GM21723 (cell line): ENCODE results near the gene LRRC10B.

Source experiments
- ATAC-seq: cut with Tn5 transposase; IDR thresholded peaks from one replicate; pipeline ENCODE4 v1.9.1; 2021; ENCODE audit warnings: mild to moderate bottlenecking, moderate library complexity; ENCODE audit not compliant: unreplicated experiment

LRRC10B gene

DNA sequence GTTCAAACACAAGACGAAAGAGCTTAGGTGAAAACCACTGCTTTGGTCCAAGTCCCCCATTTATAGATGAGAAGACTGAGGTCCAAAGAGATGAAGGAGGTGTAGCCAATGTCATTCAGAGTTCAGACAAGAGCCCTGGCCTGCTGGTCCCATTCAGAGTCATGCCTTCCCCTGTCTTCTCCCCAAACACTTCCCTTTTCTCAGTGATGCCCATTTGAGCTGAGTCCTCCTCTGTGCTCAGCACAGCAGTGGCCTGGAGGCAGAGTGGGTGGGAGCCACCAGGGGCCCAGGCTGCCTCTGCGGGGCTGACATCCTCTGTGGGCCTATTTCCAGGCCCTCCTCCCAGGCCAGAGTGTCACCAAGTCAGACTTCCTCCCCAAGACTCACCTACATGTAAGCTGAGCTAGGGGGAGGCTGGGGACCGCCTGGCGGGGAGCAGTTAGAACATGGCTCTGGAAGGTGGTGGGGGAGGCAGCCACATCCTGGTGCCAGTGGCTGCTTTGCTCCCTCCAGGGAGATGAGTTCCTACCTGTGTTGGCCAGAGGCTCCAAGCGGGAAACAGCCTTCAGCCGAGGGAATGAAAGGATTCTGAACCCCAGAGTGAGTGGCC, 22.4 kb upstream of the LRRC10B start:
- no peak for ATAC-seq

DNA sequence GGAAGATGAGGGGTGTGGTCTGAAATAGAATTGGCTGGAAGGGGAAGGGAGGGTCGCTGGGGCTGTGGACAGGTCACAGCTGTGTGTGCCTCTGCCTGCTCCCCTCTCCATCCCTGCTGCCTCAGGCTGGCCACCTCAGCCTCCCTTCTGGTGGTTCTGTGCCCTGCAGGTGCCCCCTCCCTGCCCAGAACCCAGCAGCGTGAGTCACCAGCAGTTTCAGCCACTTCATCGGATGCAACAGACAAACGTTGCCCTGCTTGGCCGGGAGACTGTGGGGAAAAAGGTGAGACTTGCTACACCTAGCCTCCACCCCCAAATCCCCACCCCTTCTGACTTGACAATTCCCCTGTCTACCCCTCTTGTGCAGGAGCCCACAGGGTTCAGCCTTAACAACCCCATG, 21.8 kb upstream of the LRRC10B start:
- no peak for ATAC-seq

DNA sequence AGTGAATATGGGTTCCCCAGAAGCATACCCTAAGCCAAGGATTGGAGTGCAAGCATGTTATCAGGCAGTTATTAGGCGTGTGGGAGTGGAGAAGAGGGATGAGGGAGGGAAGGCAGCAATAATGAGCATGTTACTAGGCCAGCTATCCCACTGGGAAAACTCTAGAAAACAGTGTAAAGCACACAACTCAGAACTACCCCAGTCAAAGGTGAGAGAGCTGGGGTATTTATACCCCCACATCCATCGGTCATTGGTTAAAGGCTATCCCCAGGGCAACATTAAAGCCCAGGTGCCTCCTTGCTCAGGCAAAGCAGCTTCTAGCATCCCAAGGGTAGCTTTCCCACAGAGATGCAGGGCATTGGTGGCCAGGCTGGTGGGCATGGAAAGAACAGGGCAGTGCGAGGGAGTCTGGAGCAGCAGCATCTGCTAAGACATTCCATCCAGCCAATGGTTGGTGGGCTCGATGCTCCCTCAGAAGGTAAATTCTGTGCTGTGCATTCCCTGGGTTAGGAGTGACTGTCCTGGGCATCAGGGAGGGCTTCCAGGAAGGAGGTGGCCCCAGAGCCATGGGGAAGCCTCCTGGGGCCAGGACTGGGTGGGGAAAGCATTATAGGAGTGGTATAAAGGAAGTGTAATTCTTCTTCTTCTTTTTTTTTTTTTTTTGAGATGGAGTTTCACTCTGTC, 21.1 kb upstream of the LRRC10B start:
- ATAC-seq, result no peak

DNA sequence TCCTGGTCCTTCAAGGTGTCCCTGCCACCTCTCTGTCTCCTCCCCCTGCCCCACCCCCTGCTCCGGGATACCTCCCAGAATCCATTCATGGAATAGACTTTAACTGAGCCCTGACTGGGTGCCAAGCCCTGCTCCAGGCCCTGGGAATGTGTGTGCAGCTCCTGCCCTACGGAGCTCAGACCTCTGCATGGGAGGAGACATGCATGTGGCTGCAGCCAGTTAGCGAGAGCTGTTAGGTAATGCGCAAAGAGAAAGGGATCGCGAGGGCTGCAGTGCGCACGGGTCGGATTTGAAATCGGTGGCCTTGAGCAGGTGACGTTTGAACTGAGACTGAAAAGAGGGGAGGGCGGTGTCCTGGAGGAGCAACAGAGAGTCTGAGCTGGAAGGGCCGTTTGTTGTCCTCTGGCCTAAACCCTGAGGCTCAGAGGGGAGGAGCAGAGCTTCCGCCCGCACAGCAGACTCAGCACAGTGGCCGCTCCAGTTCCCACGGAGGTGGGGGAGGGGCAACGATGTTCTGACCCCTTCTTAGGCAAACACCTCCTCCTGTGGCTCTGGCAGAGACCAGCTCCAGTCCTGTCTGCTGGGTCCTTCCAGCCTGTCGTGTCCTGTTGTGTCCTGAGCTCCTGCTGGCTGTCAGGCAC, 19.8 kb upstream of the LRRC10B start:
- ATAC-seq, result no peak

DNA sequence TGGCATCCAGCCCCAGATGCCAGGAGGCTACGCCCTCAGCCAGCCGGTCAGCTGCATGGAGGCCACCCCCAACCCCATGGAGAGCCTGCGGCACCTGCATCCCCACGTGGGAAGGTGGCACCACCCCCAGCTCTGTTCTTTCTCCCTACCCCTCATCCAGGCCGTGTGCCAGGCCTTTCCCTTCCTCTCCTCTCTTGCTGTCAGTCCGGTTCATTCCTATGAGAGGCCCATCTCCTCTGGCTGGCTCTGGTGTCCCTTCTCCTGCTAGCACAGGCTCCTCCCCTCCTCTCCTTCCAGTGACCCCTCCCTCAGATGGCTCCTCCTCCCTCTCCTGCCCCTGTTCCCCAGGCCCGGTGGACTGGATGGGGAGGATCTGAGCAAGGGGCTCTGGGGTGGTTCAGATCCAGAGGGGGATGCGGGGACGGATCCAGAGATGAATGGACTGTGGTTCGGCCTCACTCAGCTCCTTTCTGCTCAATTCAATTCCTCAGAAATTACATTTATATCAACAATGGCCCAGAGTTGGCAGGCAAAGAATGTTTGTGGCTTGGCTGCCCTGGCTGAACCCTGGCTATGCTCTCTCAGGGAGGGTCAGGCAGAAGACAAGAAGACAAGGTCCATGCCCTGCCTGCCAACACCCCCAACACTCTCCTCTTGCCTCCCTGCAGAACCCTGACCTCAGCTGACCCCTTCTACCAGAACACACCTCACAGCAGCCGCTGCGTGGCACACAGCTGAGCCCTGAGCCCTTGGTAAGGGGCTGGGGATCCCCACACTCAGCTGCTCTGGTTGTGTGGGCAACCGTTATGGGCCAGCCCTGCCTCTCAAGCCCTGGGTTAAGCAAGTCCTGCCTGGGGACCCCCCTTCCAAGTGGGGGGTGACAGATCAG, 18.5 kb upstream of the LRRC10B start:
- no peak for ATAC-seq

DNA sequence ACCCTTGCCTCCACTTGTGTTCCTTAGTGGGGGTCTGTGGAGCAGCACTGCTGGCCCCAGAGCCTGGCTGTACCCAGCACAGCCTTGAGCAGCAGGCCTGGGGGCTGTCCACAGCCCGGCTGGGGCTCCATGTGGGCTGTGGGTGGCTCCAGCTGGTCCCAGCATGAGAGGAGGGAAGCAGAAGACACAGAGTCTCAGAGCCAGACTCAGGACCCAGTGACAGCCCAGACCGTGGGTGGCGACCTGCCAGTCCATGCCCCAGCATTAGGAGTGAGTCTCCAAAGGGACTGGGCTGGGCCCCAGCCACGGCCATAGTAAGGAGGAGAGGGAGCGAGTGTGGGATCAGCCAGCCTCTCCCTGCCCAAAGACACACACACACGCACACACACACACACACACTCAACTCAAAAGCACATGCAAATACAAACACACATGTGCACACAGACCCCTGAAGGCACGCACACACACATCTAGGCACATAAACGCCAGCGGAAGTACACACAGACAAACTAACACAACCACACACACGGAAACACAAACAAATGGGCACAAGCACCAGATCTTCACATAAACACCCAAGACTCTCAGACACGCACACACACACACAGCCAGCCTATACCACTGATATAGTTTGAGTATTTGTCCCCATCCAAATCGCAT, 16.7 kb upstream of the LRRC10B start:
- no peak for ATAC-seq

DNA sequence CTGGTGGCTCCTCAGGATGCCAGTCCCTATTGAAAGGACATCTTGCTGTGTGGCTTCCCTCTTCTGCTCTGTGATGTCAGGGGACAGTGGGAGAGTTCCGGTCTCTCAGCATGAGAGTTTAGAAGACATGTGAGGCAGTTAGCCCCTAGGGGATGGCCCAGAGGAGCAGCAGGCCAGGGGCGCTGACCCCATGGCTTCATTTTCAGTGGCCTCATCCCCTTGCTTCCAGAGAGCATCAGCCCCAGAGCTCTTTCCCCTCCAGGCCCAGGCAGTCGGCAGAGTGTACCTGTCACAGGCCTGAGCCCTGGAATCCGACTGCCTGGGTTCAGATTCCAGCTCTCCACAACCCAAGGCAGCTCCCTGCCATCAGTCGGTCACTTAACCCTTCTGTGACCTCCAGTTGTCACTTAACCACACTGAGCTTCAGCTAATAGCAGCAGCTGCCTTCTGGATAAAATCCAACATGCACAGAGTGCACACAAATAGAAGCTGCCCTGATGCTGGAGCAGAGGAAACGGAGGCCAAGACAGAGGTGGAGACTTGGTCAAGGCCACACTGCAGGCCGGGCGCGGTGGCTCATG, 14.1 kb upstream of the LRRC10B start:
- no peak for ATAC-seq

DNA sequence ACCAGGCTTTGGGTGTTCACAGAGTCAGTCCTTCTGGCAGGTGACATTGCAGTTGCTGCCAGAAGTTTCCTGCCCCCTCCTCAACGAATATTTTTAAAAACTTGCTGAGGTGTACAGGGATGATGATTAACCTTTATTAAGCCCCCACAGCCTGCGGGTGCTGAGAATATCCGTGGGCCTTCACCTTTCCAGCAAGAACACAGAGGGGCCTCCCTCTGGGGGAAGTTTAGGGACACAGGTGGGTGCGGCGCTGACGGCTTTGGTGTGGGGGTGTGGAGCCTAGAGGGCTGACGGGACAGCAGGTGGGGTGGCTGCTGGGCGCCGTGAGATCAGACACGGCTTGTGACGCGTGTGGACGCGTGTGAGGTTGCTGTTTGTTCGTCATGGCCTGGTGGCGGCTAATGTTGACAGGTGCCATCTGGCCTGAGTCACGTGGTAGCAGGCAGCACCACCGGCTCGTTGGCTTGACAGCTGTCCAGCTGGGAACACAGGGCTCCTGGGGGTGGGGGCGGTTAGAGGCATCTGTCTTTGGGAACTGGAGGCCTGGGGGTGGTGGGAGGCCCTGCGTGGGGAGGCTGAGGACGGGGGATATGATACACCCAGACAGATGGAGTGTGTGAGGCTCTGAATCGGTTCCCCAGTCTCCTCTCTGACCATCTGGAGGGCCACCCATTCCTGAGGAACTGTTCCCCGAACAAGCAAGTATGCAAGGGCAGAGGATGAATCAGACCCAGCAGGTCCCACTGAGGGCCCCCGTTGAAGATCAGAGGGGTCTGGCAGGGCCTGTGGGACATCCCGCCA, 12.5 kb upstream of the LRRC10B start:
- no peak for ATAC-seq

DNA sequence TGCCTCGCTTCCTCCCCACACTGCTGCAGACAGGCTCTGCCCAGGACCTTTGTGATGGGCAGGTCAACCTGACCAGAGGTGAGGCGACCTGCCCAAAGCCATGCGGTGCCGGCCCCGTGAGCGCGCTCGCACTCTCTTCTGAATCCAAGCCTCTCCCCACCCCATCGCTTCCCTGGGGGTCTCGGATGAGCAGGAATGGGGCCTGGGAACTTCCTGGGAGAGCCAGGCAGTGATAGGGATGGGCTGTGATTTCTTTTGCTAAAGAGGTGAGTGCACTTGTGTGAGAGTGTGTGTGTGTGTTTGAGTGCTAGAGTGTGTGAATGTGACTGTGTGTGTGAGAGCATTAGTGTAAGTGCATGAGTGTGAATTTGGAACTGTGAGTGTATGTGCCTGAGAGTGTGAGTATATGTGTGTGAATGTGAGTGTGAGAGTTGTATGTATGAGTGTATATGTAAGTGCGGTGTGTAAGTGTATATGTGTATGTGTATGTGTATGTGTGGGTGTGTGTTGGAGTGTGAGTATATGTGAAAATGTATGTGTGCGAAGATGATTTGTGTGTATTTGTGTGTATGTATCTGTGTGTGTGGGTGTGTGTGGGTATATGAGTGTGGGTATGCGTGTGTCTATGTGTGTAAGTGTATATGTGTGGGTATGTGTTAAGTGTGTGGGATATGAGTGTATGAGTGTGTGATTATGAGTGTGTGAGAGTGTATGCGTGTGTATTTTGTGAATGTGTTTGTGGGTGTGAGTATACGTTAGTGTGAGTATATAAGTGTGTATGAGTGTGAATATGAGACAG, 11.7 kb upstream of the LRRC10B start:
- ATAC-seq, result no peak

DNA sequence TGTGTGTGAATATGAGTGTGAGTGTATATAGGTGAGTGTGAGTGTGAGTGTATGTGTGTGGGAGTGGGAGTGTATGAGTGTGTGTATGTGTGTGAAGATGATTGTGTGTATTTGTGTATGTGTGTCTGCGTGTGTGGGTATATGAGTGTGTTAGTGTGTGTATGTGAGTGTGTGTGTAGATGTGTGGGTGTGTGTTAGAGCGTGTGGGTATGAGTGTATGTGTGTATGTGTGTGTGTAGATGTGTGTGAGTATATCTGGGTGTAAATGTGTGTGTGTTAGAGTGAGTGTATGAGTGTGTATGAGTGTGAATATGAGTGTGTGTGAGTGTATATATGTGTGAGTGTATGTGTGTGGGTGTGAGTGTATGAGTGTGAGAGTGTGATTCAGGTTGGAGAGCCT, 11.1 kb upstream of the LRRC10B start:
- ATAC-seq, result no peak

DNA sequence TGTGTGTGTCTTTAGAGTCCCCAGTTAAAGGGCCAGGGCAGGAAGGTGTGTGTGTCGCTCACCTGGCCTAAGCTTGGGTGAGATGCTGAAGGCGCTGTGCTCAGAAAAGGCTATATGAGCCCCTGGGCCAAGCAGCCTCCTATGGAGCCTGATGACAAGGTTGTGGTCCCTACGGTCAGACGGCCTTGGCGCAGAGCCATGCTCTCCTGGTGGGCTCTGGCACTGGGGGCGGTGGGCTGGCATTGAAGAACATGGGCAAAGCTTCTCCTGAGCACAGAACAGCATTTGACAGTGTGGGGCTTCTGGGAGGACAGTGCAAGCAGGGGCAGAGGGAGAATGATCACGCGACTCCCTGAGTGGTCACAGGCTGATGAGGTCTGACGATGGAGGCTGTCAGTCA, 10.7 kb upstream of the LRRC10B start:
- ATAC-seq, result no peak

DNA sequence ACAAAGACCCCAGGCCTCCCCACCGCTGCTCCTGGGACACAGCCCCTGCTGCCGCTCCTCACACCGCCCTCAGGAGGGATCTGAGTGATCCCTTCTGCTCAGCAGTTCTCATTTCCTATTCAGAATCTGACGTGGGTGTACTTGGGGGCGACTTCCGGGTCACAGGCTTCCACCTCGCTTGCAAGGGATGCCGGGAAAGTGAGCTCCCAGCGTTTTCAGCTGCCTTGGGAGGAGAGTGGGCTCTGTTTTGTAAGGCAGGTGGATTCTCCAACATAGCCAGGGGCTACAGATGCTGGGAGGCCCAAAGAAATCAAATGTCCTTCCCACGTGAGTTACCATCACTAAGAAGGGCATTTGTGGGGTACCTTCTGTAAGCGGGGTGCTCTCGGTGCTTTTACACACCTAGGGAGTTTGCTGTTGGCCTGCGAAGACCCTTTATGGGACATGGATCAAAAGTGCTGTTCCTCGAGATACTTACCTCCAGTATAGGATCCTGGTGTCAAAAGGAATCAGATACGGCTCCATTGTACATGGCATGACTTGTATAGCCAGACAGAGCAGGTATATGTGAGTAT, 9.7 kb upstream of the LRRC10B start:
- ATAC-seq, result no peak

DNA sequence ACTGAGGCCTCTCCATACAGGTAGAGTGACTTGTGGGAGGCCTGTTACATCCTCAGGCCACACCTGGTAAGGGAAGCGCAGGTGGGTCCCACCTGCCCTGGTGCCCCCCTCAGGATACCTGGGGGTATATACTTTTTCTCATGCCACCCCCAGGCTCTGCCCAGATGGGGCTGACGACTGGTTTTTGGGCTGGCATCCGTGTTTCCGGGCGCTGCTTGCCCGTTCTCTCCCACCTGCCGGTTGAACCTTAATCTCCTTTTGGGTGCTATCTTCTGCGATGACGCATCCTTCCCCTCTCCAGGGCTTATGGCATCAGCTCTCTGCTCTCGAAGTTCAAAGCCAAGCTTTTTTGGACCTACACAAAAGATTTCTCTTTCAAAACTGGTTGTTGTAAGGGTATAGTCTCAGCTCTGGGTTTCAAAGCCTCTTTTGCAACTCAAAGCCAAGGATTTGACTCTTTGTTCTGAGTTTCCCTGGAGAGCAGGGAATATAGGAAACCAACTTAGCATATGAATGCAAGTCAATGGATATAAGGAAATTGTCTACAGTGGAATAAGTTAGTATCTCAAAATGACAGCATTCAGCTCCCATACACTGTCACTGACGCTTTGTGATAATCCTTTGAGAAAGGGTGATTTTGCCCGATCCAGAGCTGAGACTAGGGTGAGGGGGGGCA, 8.6 kb upstream of the LRRC10B start:
- no peak for ATAC-seq

DNA sequence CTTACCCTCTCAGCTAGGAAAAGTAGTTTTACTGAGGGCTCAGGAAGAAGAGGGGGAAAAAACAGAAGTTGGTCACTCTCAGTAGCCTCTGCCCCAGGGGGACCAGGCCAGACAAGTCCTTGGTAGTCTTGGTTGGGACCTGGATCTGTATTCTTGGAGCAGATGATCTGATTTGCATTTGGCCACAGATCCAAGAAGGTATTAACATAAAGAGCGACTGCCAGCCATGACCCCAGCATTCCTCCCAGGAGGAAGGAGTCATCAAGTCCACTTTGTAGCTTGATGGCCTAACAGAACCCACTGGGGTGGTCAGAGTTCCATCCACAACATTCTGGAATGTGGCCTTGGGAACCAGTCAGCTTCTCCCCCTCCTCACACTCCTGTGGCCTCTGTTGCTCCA, 6.0 kb upstream of the LRRC10B start:
- ATAC-seq, result no peak

DNA sequence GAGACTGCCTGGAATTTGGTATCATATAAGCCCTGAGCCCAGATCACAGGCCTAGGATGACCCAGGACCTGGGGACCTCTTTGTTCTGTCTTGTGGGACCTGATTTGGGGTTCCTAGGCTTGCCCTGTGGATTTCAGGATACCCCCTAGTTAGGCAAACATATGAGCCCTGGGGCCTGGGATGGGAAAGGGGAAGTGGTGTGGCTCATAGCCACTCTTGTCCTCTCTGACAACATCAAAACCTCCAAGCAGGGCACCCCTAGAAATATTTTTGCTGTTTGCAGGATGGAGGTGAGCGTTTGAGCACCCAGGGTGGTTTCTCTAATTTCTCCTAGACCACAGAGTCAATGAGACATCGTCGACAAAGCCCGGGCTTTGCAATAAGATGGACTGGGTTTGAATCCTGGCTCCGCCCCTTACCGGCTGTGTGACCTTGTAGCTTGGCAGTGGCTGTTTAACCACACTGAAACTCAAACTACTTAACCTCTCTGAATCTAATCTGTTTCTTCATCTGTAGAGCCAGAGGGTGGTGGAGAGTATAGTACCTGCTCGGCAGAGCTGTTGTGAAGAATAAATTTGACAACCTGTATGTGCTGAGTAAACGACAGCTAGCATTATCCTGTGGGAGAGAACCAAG, 5.3 kb upstream of the LRRC10B start:
- no peak for ATAC-seq

DNA sequence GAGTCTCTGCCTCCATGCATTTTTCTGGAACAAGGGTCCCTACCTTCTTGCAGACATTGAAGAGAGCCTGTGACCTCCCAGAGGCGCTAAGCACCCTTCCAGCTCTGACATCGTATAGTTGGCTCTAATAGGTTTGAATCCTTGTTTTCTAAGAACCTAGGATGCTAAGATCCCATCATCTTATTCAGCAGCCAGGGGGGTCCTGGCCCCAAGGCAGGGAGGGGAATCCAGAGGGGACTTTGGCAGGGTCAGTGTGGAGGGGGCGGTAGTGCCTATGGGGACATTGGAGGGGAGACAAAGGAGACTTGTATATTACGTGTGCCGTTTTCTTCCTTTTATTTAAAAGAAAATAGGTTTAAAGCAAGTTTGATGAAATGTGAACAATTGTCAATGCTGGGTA, 3.4 kb upstream of the LRRC10B start:
- ATAC-seq, result no peak

DNA sequence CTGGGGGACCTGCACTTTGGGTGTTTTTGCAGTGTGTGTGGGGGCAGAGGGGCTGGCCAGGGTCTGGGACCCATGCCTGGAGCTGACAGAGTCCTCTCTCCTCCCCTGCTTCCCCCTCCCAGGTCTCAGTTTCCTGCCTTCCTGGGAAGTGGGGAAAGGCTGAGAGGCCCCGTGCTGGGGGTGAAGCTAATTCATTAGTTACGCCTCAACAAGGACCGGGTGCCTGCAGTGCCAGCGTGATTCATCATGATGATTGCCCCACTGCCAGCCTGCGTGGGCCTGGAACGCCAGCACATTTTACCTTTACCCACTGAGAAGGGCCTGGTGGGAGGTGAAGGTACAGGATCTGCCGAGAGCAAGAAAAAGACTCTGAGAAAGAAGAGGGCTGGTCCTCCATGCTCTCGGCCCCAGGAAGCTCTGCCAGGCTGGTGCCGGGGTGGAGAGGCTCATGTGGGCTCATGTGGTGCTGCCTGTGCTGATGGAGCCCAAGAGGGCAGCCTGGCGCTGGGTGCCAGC, 2.9 kb upstream of the LRRC10B start:
- ATAC-seq, result no peak
